Muscle layer of colon (tissue), 2 donors: ENCODE data around the gene TMED6.

Source experiments
- H3K27ac ChIP-seq: one replicate; pipeline ENCODE4 v1.7.0; 2013; ENCODE audit warnings: low read depth, mild to moderate bottlenecking, low read length, moderate library complexity
- H3K27me3 ChIP-seq, 2 donors: one replicate each; pipeline ENCODE4 v1.7.0; 2013; ENCODE audit warnings: low read length in 2 of 2, mild to moderate bottlenecking in 2 of 2; ENCODE audit not compliant: insufficient read depth in 2 of 2, control insufficient read depth in 1 of 2
- H3K36me3 ChIP-seq: one replicate; pipeline ENCODE4 v1.7.0; 2013; ENCODE audit warnings: mild to moderate bottlenecking, low read length; ENCODE audit not compliant: insufficient read depth
- H3K4me1 ChIP-seq: one replicate; pipeline ENCODE4 v1.7.0; 2013; ENCODE audit warnings: mild to moderate bottlenecking, low read length; ENCODE audit not compliant: insufficient read depth
- H3K4me3 ChIP-seq, 2 donors: one replicate each; pipeline ENCODE4 v1.7.0; 2013; ENCODE audit warnings: low read length in 2 of 2, low read depth in 1 of 2, mild to moderate bottlenecking in 1 of 2, moderate library complexity in 1 of 2
- H3K9ac ChIP-seq: one replicate; pipeline ENCODE4 v1.7.0; 2013; ENCODE audit warnings: low read length
- H3K9me3 ChIP-seq: one replicate; pipeline ENCODE4 v1.7.0; 2013; ENCODE audit warnings: mild to moderate bottlenecking, low read length
- donor health status: abdominal sarcoma.
- donor health status: Adenocarcinoma of cecum.

The TMED6 gene

DNA sequence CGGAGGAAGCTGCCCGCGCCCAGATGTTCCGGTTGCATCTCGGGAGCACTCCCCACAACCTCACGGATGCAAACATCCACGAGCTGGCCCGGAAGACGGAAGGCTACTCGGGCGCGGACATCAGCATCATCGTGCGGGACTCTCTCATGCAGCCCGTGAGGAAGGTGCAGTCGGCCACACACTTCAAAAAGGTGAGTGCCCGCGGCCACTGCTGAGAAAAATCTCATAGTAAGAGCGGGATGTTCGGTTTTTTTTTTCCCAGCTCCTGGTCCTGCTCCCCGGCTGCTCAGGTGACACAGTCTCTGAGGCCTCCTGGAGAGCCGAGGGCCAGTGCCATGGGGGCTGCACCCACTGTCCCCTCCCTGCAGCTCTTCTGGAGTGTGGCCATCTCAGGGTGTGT, 30.5 kb downstream of the TMED6 start:
- no peak overlapping the region for H3K4me3 ChIP-seq
- peaks cover 88% of the 10 kb centered on the region for H3K36me3 ChIP-seq

DNA sequence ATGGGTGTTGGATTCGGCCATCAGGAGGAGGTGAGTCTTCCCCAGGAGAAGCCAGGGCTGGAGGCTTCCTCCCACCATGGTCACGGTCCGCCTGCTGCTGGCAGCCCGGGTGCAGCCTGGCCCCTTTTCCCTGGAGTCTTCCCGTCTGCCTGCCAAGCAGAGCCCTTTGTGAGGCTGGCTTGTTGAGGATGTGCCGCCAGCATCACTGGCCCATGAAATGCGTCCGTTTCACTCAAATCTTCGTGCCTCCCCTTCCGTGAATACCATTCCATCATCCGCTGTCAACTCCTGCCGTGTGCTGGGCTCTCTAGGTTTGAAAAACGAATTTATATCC, 30.9 kb downstream of the TMED6 start:
- Histone ChIP-seq H3K9me3 (no peaks in the 10 kb centered on the region), H3K4me3 (no peak overlapping the region), H3K9ac (no peak overlapping the region), H3K27ac (no peak overlapping the region), H3K36me3 (peaks cover 88% of the 10 kb centered on the region), H3K4me1 (no peaks in the 10 kb centered on the region), H3K27me3 (no peaks in the 10 kb centered on the region)

More for the DNA sequence above, 30.5 kb downstream of the TMED6 start:
- H3K27ac ChIP-seq: no peak overlapping the region
- H3K9me3 ChIP-seq: no peaks in the 10 kb centered on the region
- no peak overlapping the region for H3K9ac ChIP-seq
- H3K27me3 ChIP-seq: no peaks in the 10 kb centered on the region
- no peaks in the 10 kb centered on the region for H3K4me1 ChIP-seq

DNA sequence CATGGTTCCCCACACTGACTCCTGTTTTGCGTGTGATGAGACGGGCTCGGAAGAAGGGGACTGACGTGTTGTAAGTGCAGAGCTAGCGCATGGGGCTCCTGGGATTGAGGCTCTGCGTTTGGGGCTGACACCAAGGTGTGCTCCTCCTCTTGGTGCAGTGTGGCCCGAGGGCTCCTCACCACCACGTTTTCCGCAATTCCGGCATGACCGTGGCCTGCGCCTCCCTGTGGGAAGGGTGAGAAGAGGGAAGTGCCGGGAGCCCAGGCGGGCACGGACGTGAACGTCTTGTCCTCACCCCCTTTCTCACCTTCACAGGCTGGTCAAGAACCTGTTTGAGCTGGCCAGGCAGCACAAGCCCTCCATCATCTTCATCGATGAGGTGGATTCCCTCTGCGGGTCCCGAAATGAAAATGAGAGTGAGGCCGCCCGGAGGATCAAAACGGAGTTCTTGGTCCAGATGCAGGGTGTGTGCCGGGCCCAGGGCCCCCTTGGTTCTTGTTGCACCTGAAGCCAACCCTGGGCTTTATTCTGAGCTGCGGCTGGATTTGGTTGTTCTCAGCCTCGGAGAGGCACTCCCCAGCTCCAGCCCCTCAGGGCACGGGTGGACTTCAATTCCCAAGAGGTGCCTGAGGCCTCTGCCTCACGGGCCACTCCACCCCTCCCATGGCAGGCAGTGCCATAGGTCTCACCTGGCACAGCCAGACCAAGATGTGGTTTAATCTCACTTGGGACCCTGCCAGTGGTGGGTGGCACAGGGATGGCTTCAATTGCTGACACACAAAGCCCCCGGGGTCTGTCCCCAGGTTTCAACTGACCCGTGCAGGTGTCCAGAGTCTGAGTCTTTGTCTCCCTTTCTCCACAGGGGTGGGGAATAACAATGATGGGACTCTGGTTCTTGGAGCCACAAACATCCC, 31.5 kb downstream of the TMED6 start:
- no peak overlapping the region for H3K4me3 ChIP-seq
- H3K27me3 ChIP-seq: no peaks in the 10 kb centered on the region
- no peaks in the 10 kb centered on the region for H3K9me3 ChIP-seq
- H3K4me1 ChIP-seq: no peaks in the 10 kb centered on the region
- H3K36me3 ChIP-seq: peaks cover 93% of the 10 kb centered on the region
- H3K9ac ChIP-seq: no peak overlapping the region
- no peak overlapping the region for H3K27ac ChIP-seq

DNA sequence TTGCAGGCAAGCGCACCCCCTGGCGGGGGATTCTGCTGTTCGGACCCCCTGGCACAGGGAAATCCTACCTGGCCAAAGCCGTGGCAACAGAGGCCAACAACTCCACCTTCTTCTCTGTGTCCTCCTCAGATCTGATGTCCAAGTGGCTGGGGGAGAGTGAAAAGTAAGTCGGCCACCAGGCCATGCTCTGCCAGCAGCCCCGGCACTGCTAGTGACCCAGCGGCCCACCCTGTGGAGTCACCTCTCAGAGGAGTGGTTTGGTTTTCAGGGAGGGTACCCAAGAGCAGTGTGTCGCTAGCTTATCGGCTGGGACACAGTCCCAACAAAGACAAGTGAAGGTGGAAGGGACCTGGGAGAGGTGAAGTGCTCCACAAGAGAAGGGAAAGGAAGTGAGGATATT, 32.2 kb downstream of the TMED6 start:
- Histone ChIP-seq H3K9ac (no peak overlapping the region), H3K36me3 (peaks cover 92% of the 10 kb centered on the region), H3K4me1 (no peaks in the 10 kb centered on the region), H3K27ac (no peak overlapping the region), H3K27me3 (no peaks in the 10 kb centered on the region), H3K9me3 (no peaks in the 10 kb centered on the region), H3K4me3 (no peak overlapping the region)

DNA sequence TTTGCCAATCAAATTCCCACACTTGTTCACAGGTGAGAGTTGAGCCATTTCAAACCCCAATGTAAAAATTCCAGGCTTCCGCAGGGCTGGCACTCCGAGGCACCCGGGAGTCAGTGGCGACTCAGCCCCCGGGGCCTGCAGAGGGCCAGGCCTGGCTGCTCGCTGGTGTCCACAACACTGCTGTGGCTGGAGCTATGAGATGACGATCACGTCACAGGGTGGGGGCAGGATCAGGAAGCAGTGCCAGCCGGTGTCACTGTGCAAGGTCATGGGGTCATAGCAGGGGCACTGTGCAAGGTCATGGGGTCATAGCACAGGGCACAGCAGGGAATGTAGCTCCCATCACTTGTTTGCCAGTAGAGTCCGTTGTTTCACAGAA, 32.7 kb downstream of the TMED6 start:
- H3K36me3 ChIP-seq: peaks cover 92% of the 10 kb centered on the region

DNA sequence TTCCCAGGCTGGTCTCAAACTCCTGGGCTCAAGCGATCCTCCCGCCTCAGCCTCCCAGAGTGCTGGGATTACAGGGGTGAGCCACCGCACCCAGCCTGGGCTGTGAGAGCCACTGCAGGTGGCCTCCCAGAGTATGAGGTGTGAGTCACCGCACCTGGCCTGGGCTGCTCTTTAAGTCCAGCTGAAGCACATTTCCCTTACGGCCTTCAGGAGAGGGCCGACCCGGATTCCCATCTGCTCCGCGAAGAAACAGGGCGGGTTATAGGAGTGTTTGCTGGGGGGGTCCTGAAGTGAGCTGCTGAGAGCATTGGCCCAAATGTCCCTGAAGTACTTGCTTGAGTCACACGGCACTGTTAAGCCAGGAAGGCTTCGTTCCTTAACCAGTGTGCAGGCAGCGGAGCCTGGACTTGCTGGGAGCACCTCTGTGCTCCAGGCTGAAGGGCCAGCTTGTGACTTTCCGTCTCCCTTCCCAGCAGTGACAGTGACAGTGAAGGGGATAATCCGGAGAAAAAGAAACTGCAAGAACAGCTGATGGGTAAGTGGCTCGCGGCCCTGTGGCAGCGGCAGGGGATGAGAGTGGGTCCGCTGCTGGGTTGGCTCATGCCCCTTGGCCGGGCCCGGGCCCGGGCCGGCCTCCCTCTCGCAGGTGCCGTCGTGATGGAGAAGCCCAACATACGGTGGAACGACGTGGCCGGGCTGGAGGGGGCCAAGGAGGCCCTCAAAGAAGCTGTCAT, 33.2 kb downstream of the TMED6 start:
- H3K9ac ChIP-seq: no peak overlapping the region
- H3K4me1 ChIP-seq: no peaks in the 10 kb centered on the region
- peaks cover 87% of the 10 kb centered on the region for H3K36me3 ChIP-seq
- no peak overlapping the region for H3K4me3 ChIP-seq
- H3K27me3 ChIP-seq: no peaks in the 10 kb centered on the region
- no peaks in the 10 kb centered on the region for H3K9me3 ChIP-seq
- H3K27ac ChIP-seq: no peak overlapping the region

More for the DNA sequence above, 32.7 kb downstream of the TMED6 start:
- H3K4me3 ChIP-seq: no peak overlapping the region
- no peak overlapping the region for H3K27ac ChIP-seq
- H3K9me3 ChIP-seq: no peaks in the 10 kb centered on the region
- H3K27me3 ChIP-seq: no peaks in the 10 kb centered on the region
- no peak overlapping the region for H3K9ac ChIP-seq
- H3K4me1 ChIP-seq: no peaks in the 10 kb centered on the region

DNA sequence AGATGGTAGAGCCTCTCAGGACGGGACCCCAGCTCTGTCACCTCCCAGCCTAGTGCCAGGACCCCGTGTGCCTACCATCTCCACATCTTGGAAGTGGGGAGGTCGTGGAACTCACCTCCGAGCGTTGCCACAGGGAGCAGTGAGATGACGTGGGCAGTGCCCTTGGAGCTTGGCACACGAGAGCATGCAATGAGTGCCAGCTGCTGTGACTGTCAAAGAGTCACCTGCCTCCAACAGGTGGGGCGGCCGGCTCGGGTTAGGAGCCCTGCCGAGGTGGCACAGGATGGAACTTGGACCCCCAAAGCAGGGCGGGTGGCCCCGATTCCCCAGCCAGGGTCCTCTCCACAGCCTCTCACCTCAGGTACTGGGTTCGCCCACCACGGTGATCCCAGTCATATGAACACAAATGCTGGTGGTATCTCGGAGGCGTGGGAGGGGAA, 35.0 kb downstream of the TMED6 start:
- H3K4me3 ChIP-seq: no peak overlapping the region
- peaks cover 6% of the 10 kb centered on the region for H3K4me1 ChIP-seq
- H3K27ac ChIP-seq: no peak overlapping the region
- peaks cover 70% of the 10 kb centered on the region for H3K36me3 ChIP-seq
- H3K9me3 ChIP-seq: no peaks in the 10 kb centered on the region
- H3K27me3 ChIP-seq: no peaks in the 10 kb centered on the region
- H3K9ac ChIP-seq: no peak overlapping the region

DNA sequence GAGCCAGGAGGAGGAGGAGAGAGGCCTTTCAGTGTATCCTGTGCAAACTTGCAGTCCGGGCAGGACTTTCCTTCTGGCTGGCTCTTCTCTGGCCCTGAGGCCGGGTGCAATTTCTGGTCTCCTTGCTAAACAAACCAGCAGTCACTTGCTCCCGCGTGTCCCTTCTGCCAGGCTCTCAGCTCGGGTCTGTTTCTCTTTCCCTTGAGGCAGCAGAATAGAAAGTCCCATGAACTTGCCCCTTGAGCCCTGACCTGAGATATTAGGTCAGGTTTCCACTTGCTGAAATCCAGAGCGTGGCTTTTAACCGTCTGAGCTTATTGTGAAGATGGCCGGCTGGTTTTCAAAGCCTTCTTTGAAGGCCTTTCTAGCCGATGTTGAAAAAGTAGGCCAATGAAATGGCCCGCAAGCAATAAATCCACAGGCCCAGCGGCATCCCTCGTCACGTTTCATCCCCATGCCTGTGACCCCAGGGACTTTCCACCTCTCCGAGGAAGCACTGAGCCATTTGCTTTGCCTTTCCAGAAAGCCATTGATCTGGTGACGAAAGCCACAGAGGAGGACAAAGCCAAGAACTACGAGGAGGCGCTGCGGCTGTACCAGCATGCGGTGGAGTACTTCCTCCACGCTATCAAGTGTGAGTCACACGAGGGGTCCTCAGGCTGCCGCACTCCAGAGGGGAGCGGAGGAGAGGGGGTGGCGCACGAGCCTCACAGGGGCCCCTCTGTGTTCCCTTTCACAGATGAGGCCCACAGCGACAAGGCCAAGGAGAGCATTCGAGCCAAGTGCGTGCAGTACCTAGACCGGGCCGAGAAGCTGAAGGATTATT, 35.9 kb downstream of the TMED6 start:
- H3K9ac ChIP-seq: no peak overlapping the region

DNA sequence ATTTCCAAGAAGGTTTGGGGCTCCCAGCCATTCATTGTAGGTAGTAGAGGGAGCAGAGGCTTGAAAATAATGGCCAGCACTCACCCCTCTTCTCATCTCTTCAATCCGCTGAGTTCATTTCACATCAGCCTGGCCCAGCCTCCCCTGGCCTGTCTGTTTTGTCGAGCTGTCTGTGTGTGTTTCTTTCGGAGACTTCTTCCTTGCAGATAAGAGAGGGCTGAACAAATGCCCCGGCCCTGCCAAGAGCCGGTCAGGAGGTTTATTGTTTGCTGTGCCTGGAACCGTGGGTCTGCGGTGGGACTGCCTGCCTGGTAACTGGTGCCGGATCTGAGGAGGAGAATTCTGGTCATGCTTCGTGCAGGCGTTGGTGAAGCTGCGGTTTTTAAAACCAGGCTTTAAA, 37.1 kb downstream of the TMED6 start:
- H3K27me3 ChIP-seq: no peaks in the 10 kb centered on the region
- H3K9me3 ChIP-seq: no peaks in the 10 kb centered on the region
- no peak overlapping the region for H3K4me3 ChIP-seq
- H3K27ac ChIP-seq: no peak overlapping the region
- H3K9ac ChIP-seq: no peak overlapping the region
- H3K4me1 ChIP-seq: peaks cover 6% of the 10 kb centered on the region
- H3K36me3 ChIP-seq: peaks cover 49% of the 10 kb centered on the region

More for the DNA sequence above, 35.9 kb downstream of the TMED6 start:
- H3K36me3 ChIP-seq: peaks cover 61% of the 10 kb centered on the region
- no peaks in the 10 kb centered on the region for H3K9me3 ChIP-seq
- no peaks in the 10 kb centered on the region for H3K27me3 ChIP-seq
- no peak overlapping the region for H3K27ac ChIP-seq
- peaks cover 6% of the 10 kb centered on the region for H3K4me1 ChIP-seq
- H3K4me3 ChIP-seq: no peak overlapping the region

DNA sequence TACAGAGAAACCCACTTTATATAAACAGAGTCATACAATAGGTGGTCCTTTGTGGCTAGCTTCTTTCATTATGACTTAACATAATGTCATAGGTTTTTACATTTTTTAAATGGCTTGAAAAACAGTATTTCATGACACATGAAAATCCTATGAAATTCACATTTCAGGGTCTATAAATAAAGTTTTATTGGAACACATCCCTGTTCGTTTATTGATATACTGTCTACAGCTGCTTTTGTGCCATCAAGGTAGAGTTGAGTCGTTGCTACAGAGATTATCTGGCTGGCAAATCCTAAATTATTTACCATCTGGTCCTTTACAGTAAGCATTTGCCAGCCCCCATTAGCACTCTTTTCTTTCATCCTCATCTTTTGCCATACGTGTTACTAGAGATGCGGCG, 38.1 kb downstream of the TMED6 start:
- Histone ChIP-seq H3K4me1 (peaks cover 6% of the 10 kb centered on the region), H3K9ac (no peak overlapping the region), H3K27ac (no peak overlapping the region), H3K4me3 (no peak overlapping the region), H3K36me3 (peaks cover 38% of the 10 kb centered on the region), H3K9me3 (no peaks in the 10 kb centered on the region), H3K27me3 (no peaks in the 10 kb centered on the region)
